OCI-LY3 (cell line): Measurements from ENCODE around the gene PRSS27.

ENCODE experiments used
- EZH2phosphoT487 ChIP-seq: fragments of 200-600 bp; shearing (Covaris generic); IDR thresholded peaks from 2 replicates; pipeline ENCODE4 v1.6.1; 2018; ENCODE audit warnings: antibody characterized with exemption, mixed run types, low read depth
- TF ChIP-seq, protein P1 (sequence below): fragments of 200-600, 300-600 bp; sonication (generic); IDR thresholded peaks from 2 replicates; pipeline ENCODE4 v1.5.1; 2014; ENCODE audit warnings: antibody characterized with exemption, low read length, low read depth

DNA sequence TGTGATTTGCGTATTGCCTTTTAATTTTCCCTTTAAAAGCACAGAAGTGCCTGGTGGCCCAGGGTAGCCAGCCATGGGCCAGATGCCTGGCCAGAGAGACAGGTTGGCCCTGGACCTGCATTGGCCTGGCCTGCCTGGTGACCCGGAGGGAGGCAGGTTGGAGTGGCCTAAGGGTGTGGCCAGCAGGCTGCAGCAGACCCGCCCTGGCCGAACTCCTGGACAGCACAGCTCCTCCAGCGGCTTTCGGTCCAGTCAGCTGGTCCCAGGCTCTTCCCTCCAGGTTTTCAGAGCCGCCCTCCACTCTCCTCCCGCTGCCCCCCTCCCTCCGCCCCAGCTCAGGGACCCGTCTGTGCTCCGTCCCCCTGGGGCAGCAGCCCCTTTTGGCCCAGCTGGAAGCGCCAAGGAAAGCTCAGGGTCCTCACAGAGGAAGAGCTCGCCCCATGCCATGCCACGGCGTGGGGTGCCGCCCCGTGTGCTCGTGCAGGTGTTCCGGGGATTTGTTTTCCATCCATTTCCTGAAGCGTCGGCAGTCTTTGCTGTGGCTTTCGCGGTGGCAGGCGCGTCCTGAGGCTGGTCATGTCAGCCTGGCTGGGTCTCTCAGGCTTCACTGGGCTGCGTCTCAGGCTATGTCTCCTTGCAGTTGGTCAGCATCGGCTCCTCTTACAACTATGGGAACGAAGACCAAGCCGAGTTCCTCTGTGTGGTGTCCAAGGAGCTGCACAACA lies 18.1 kb downstream of the PRSS27 start:
- TF ChIP-seq, protein P1, sequence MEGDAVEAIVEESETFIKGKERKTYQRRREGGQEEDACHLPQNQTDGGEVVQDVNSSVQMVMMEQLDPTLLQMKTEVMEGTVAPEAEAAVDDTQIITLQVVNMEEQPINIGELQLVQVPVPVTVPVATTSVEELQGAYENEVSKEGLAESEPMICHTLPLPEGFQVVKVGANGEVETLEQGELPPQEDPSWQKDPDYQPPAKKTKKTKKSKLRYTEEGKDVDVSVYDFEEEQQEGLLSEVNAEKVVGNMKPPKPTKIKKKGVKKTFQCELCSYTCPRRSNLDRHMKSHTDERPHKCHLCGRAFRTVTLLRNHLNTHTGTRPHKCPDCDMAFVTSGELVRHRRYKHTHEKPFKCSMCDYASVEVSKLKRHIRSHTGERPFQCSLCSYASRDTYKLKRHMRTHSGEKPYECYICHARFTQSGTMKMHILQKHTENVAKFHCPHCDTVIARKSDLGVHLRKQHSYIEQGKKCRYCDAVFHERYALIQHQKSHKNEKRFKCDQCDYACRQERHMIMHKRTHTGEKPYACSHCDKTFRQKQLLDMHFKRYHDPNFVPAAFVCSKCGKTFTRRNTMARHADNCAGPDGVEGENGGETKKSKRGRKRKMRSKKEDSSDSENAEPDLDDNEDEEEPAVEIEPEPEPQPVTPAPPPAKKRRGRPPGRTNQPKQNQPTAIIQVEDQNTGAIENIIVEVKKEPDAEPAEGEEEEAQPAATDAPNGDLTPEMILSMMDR, result no peak
- no peak for TF ChIP-seq EZH2phosphoT487
